ENCODE results near the gene TGM4.
"Not testable (repeated sequence)": the region's sequence is repeated elsewhere in the genome, so short reads cannot be mapped to it uniquely, and the experiment has no call there.

The TGM4 gene

GRCh38 chr3:44942202-44942921, 68.0 kb downstream of the TGM4 start:
- peak overlapping the region; percentile 8 for H3K27ac ChIP-seq (ENCODE audit: poor library complexity, severe bottlenecking)
- H3K27me3 ChIP-seq (ENCODE audit: insufficient read depth, poor library complexity, severe bottlenecking), result no peaks in the 10 kb centered on the region
- no peak overlapping the region for H3K4me3 ChIP-seq (ENCODE audit: severe bottlenecking)
- peaks cover 4% of the 10 kb centered on the region for H3K4me1 ChIP-seq (ENCODE audit: insufficient read depth, poor library complexity, severe bottlenecking)
- H3K36me3 ChIP-seq (ENCODE audit: low read depth), result peaks cover 66% of the 10 kb centered on the region
- no peak for DNase-seq (ENCODE audit: low spot score)
- no peak for TF ChIP-seq CTCF (IDR thresholded peaks at IDR 0.05; ENCODE audit: poor library complexity, severe bottlenecking)
- H3K9me3 ChIP-seq (ENCODE audit: severe bottlenecking), result no peaks in the 10 kb centered on the region
- peak; percentile 89 for ATAC-seq (ENCODE audit: low read depth)

GRCh38 chr3:44948239-44948638, 73.8 kb downstream of the TGM4 start:
- H3K27me3 ChIP-seq (ENCODE audit: insufficient read depth, poor library complexity, severe bottlenecking), result no peaks in the 10 kb centered on the region
- ATAC-seq (ENCODE audit: low read depth) (no peak), DNase-seq (ENCODE audit: low spot score) (no peak)
- no peak for TF ChIP-seq CTCF (IDR thresholded peaks at IDR 0.05; ENCODE audit: poor library complexity, severe bottlenecking)
- no peaks in the 10 kb centered on the region for H3K4me1 ChIP-seq (ENCODE audit: insufficient read depth, poor library complexity, severe bottlenecking)
- H3K36me3 ChIP-seq (ENCODE audit: low read depth), result peaks cover 15% of the 10 kb centered on the region
- H3K4me3 ChIP-seq (ENCODE audit: severe bottlenecking), result no peak overlapping the region
- H3K27ac ChIP-seq (ENCODE audit: poor library complexity, severe bottlenecking), result no peak overlapping the region
- H3K9me3 ChIP-seq (ENCODE audit: severe bottlenecking), result no peaks in the 10 kb centered on the region

GRCh38 chr3:44949770-44950169, 75.4 kb downstream of the TGM4 start:
- ATAC-seq (ENCODE audit: low read depth); H3K27ac ChIP-seq (ENCODE audit: poor library complexity, severe bottlenecking); DNase-seq (ENCODE audit: low spot score); H3K4me3 ChIP-seq (ENCODE audit: severe bottlenecking); H3K27me3 ChIP-seq (ENCODE audit: insufficient read depth, poor library complexity, severe bottlenecking); H3K9me3 ChIP-seq (ENCODE audit: severe bottlenecking); H3K4me1 ChIP-seq (ENCODE audit: insufficient read depth, poor library complexity, severe bottlenecking): not testable (repeated sequence)
- peaks cover 15% of the 10 kb centered on the region for H3K36me3 ChIP-seq (ENCODE audit: low read depth)

- Histone ChIP-seq H3K36me3 (ENCODE audit: low read depth) (peaks cover 15% of the 10 kb centered on the region), H3K27me3 (ENCODE audit: insufficient read depth, poor library complexity, severe bottlenecking) (no peaks in the 10 kb centered on the region), H3K9me3 (ENCODE audit: severe bottlenecking) (no peaks in the 10 kb centered on the region), H3K4me1 (ENCODE audit: insufficient read depth, poor library complexity, severe bottlenecking) (peaks cover 7% of the 10 kb centered on the region), H3K27ac (ENCODE audit: poor library complexity, severe bottlenecking) (no peak overlapping the region), H3K4me3 (ENCODE audit: severe bottlenecking) (no peak overlapping the region)
- DNase-seq (ENCODE audit: low spot score), result no peak
- no peak for TF ChIP-seq CTCF (IDR thresholded peaks at IDR 0.05; ENCODE audit: poor library complexity, severe bottlenecking)
- no peak for ATAC-seq (ENCODE audit: low read depth)
Measured at GRCh38 chr3:44950275-44950734, 75.9 kb downstream of the TGM4 start.

GRCh38 chr3:44952689-44953088, 78.3 kb downstream of the TGM4 start:
- H3K9me3 ChIP-seq (ENCODE audit: severe bottlenecking), result no peaks in the 10 kb centered on the region
- peaks cover 13% of the 10 kb centered on the region for H3K4me1 ChIP-seq (ENCODE audit: insufficient read depth, poor library complexity, severe bottlenecking)
- ATAC-seq (ENCODE audit: low read depth) (no peak), DNase-seq (ENCODE audit: low spot score) (no peak)
- no peaks in the 10 kb centered on the region for H3K27me3 ChIP-seq (ENCODE audit: insufficient read depth, poor library complexity, severe bottlenecking)
- no peak overlapping the region for H3K27ac ChIP-seq (ENCODE audit: poor library complexity, severe bottlenecking)
- H3K4me3 ChIP-seq (ENCODE audit: severe bottlenecking), result no peak overlapping the region
- H3K36me3 ChIP-seq (ENCODE audit: low read depth), result peaks cover 21% of the 10 kb centered on the region
- no peak for TF ChIP-seq CTCF (IDR thresholded peaks at IDR 0.05; ENCODE audit: poor library complexity, severe bottlenecking)
